ENCODE data around the gene TRNP1.

TRNP1 gene

GRCh38 chr1:26996665-26997064 is 3.2 kb downstream of the TRNP1 start:
- H3K4me3 ChIP-seq (ENCODE audit: low read depth, low read length): no peak overlapping the region
- TF ChIP-seq CTCF (IDR thresholded peaks at IDR 0.05; ENCODE audit: borderline replicate concordance, insufficient read depth, low read depth, low read length): no peak

- H3K4me3 ChIP-seq (ENCODE audit: low read depth, low read length): no peak overlapping the region
- no peak for TF ChIP-seq CTCF (IDR thresholded peaks at IDR 0.05; ENCODE audit: borderline replicate concordance, insufficient read depth, low read depth, low read length)
Measured at GRCh38 chr1:26998429-26999300, 5.2 kb downstream of the TRNP1 start.

- TF ChIP-seq CTCF (IDR thresholded peaks at IDR 0.05; ENCODE audit: borderline replicate concordance, insufficient read depth, low read depth, low read length): no peak
- H3K4me3 ChIP-seq (ENCODE audit: low read depth, low read length): no peak overlapping the region
Measured at GRCh38 chr1:26999440-26999987, 6.0 kb downstream of the TRNP1 start.

GRCh38 chr1:27000090-27000816 is 6.8 kb downstream of the TRNP1 start:
- no peak for TF ChIP-seq CTCF (IDR thresholded peaks at IDR 0.05; ENCODE audit: borderline replicate concordance, insufficient read depth, low read depth, low read length)
- no peak overlapping the region for H3K4me3 ChIP-seq (ENCODE audit: low read depth, low read length)

- H3K4me3 ChIP-seq (ENCODE audit: low read depth, low read length): no peak overlapping the region
- no peak for TF ChIP-seq CTCF (IDR thresholded peaks at IDR 0.05; ENCODE audit: borderline replicate concordance, insufficient read depth, low read depth, low read length)
Measured at GRCh38 chr1:27000817-27001460, 7.4 kb downstream of the TRNP1 start.

- no peak overlapping the region for H3K4me3 ChIP-seq (ENCODE audit: low read depth, low read length)
Measured at GRCh38 chr1:27001570-27002360, 8.3 kb downstream of the TRNP1 start.

More at GRCh38 chr1:27001570-27002360, 8.3 kb downstream of the TRNP1 start:
- TF ChIP-seq CTCF (IDR thresholded peaks at IDR 0.05; ENCODE audit: borderline replicate concordance, insufficient read depth, low read depth, low read length): no peak
